Right cardiac atrium (tissue), 5 donors: ENCODE measurements around the gene CCSER2. TPM values are rescaled to one million over a fixed set of nuclear protein-coding genes. Genes with fewer than 3 reads are reported as not detected.

Experiments used
- ATAC-seq, 2 donors: fragments of 200-7000 bp; cut with Tn5 transposase; one replicate each; pipeline versions ENCODE4 v1.8.0 to v1.9.1; 2020; ENCODE audit warnings: moderate library complexity in 2 of 2, mild to moderate bottlenecking in 1 of 2
- DNase-seq, 3 donors: peaks; one replicate each; pipeline ENCODE4 v3.0.0-alpha.2; 2020
- H3K27ac ChIP-seq: one replicate; pipeline ENCODE4 v1.5.1; 2013; ENCODE audit warnings: mild to moderate bottlenecking, low read length, control low read depth, moderate library complexity
- H3K27me3 ChIP-seq: one replicate; pipeline ENCODE4 v1.6.1; 2013; ENCODE audit not compliant: control insufficient read depth, insufficient read depth
- H3K4me1 ChIP-seq: one replicate; pipeline ENCODE4 v1.6.1; 2013; ENCODE audit warnings: low read length; ENCODE audit not compliant: control insufficient read depth, insufficient read depth
- H3K4me3 ChIP-seq: one replicate; pipeline ENCODE4 v1.5.1; 2013; ENCODE audit warnings: low read length, control low read depth
- H3K9me3 ChIP-seq: one replicate; pipeline ENCODE4 v1.6.1; 2013; ENCODE audit warnings: low read length; ENCODE audit not compliant: control insufficient read depth
- WGBS: extraction: QIAGEN DNeasy Blood & Tissue Kit; methylation state at CpG from one replicate; pipeline ENCODE4 v1.1.7; 2013; 5-methylcytosine and 5-hydroxymethylcytosine counted together
- intact Hi-C, 4 donors: fragments of 100-400 bp; cut with DNase I; formaldehyde crosslinking; loops; one replicate each; pipeline versions ENCODE4 v1.11.0 to v1.14.0; 2022 to 2023
- polyA plus RNA-seq: library from polyadenylated mRNA; stranded (reverse); fragments of 200-250 nt; gene quantifications from one replicate; pipeline ENCODE4 v1.2.3, GENCODE V29; 2013
- total RNA-seq, 4 donors: library from RNA; stranded (reverse); fragmentation: NEBNext Ultra II Directional; extraction: Animal tissue kit (Norgen Biotek cat#: 25700); gene quantifications; one replicate each; pipeline ENCODE4 v1.2.1, GENCODE V29; 2021
- donor health status: healthy with polysubstance abuse.
- donor health status: DM: no; HTN: yes; CAD: no.
- donor health status: DM: no; HTN: no; CAD: no.
- donor health status: DM: no; HTN: yes; CAD: no; lungs with severe emphysema.
- donor health status: DM: yes; HTN: yes; CAD: no.

Gene CCSER2
- total and polyA plus RNA-seq, 5 donors: 30.7 to 176 (median 148) TPM

GRCh38 chr10:84452003-84452402, 123.6 kb downstream of the CCSER2 start:
- Histone ChIP-seq H3K27ac (no peak overlapping the region), H3K4me1 (no peaks in the 10 kb centered on the region), H3K9me3 (no peaks in the 10 kb centered on the region), H3K4me3 (no peak overlapping the region), H3K27me3 (no peaks in the 10 kb centered on the region)
- DNase-seq (no peak), ATAC-seq (no peak)
- intact Hi-C loops: no loop called here
- 12% methylated on average over 1 of the region's 1 CpG for WGBS

- Histone ChIP-seq H3K4me3 (no peak overlapping the region), H3K27ac (no peak overlapping the region), H3K27me3 (no peaks in the 10 kb centered on the region), H3K9me3 (no peaks in the 10 kb centered on the region), H3K4me1 (no peaks in the 10 kb centered on the region)
- no peak for ATAC-seq
- 71% methylated on average over 6 of the region's 6 CpGs for WGBS
- DNase-seq: no peak
- intact Hi-C loops: no loop called here
These were observed 124.9 kb downstream of the CCSER2 start for GRCh38 chr10:84453303-84453702.

GRCh38 chr10:84456126-84456525, 127.7 kb downstream of the CCSER2 start:
- intact Hi-C loops: no loop called here
- WGBS: 85% methylated on average over 2 of the region's 2 CpGs
- Histone ChIP-seq H3K4me3 (no peak overlapping the region), H3K27me3 (no peaks in the 10 kb centered on the region), H3K4me1 (no peaks in the 10 kb centered on the region), H3K27ac (no peak overlapping the region), H3K9me3 (no peaks in the 10 kb centered on the region)
- ATAC-seq: no peak
- no peak for DNase-seq

GRCh38 chr10:84460520-84460919, 132.1 kb downstream of the CCSER2 start:
- no peak for ATAC-seq
- H3K9me3 ChIP-seq: no peaks in the 10 kb centered on the region
- DNase-seq: no peak
- H3K4me3 ChIP-seq: no peak overlapping the region
- no peak overlapping the region for H3K27ac ChIP-seq
- no peaks in the 10 kb centered on the region for H3K27me3 ChIP-seq
- peaks cover 1% of the 10 kb centered on the region for H3K4me1 ChIP-seq
- intact Hi-C loops: no loop called here

GRCh38 chr10:84469470-84469869, 141.1 kb downstream of the CCSER2 start:
- no peak for ATAC-seq
- WGBS: 80% methylated on average over 1 of the region's 1 CpG
- DNase-seq: no peak
- no peaks in the 10 kb centered on the region for H3K27me3 ChIP-seq
- H3K27ac ChIP-seq: no peak overlapping the region
- no peaks in the 10 kb centered on the region for H3K9me3 ChIP-seq
- intact Hi-C loops: no loop called here
- H3K4me3 ChIP-seq: no peak overlapping the region
- H3K4me1 ChIP-seq: no peaks in the 10 kb centered on the region

- no peak for ATAC-seq
- H3K4me3 ChIP-seq: no peak overlapping the region
These were observed 144.7 kb downstream of the CCSER2 start for GRCh38 chr10:84473136-84473535.

GRCh38 chr10:84477398-84478128, 149.2 kb downstream of the CCSER2 start:
- Histone ChIP-seq H3K4me3 (no peak overlapping the region), H3K27me3 (no peaks in the 10 kb centered on the region), H3K9me3 (no peaks in the 10 kb centered on the region), H3K4me1 (no peaks in the 10 kb centered on the region), H3K27ac (no peak overlapping the region)
- WGBS: 81% methylated on average over 3 of the region's 3 CpGs
- no peak for ATAC-seq
- no peak for DNase-seq
- intact Hi-C loops: no loop called here

More at GRCh38 chr10:84473136-84473535, 144.7 kb downstream of the CCSER2 start:
- Histone ChIP-seq H3K27me3 (no peaks in the 10 kb centered on the region), H3K4me1 (no peaks in the 10 kb centered on the region), H3K9me3 (no peaks in the 10 kb centered on the region), H3K27ac (no peak overlapping the region)
- 88% methylated on average over 3 of the region's 3 CpGs for WGBS
- no peak for DNase-seq
- intact Hi-C loops: no loop called here

- intact Hi-C loops: no loop called here
- DNase-seq: no peak
- H3K9me3 ChIP-seq: no peaks in the 10 kb centered on the region
These were observed 149.8 kb downstream of the CCSER2 start for GRCh38 chr10:84478151-84478550.

GRCh38 chr10:84478679-84479078, 150.3 kb downstream of the CCSER2 start:
- no peaks in the 10 kb centered on the region for H3K27me3 ChIP-seq
- WGBS: 94% methylated on average over 1 of the region's 1 CpG
- ATAC-seq (no peak), DNase-seq (no peak)
- H3K4me1 ChIP-seq: no peaks in the 10 kb centered on the region
- H3K27ac ChIP-seq: no peak overlapping the region
- no peaks in the 10 kb centered on the region for H3K9me3 ChIP-seq
- H3K4me3 ChIP-seq: no peak overlapping the region
- intact Hi-C loops: no loop called here

More at GRCh38 chr10:84478151-84478550, 149.8 kb downstream of the CCSER2 start:
- no peak for ATAC-seq
- H3K27ac ChIP-seq: no peak overlapping the region
- no peaks in the 10 kb centered on the region for H3K4me1 ChIP-seq
- no peaks in the 10 kb centered on the region for H3K27me3 ChIP-seq
- no peak overlapping the region for H3K4me3 ChIP-seq

- Histone ChIP-seq H3K4me3 (no peak overlapping the region), H3K27ac (no peak overlapping the region), H3K27me3 (no peaks in the 10 kb centered on the region), H3K4me1 (no peaks in the 10 kb centered on the region), H3K9me3 (no peaks in the 10 kb centered on the region)
- 98% methylated on average over 2 of the region's 2 CpGs for WGBS
- ATAC-seq (no peak), DNase-seq (no peak)
- intact Hi-C loops: no loop called here
These were observed 156.2 kb downstream of the CCSER2 start for GRCh38 chr10:84484541-84484940.

GRCh38 chr10:84493361-84493760, 165.0 kb downstream of the CCSER2 start:
- no peak for ATAC-seq
- Histone ChIP-seq H3K9me3 (no peaks in the 10 kb centered on the region), H3K4me1 (peaks cover 6% of the 10 kb centered on the region), H3K27me3 (no peaks in the 10 kb centered on the region), H3K4me3 (no peak overlapping the region), H3K27ac (no peak overlapping the region)
- intact Hi-C loops: no loop called here
- 92% methylated on average over 2 of the region's 2 CpGs for WGBS
- no peak for DNase-seq
